Kidney (tissue), 14 donors: Measurements from ENCODE around the gene PLEKHG5. TPM values are rescaled to one million over a fixed set of nuclear protein-coding genes. Genes with fewer than 3 reads are reported as not detected.

Experiments used
- DNase-seq, 5 donors: peaks; one replicate each; pipeline ENCODE4 v3.0.0-alpha.2; 2013 to 2020
- FAIRE-seq: peaks from 2 replicates; lab custom pipeline; 2012; peaks lifted over from hg19 to GRCh38; lab: Jason Lieb, UNC
- H3K27ac ChIP-seq, 2 donors: one replicate each; pipeline ENCODE4 v1.7.0; 2013; ENCODE audit warnings: low read depth in 2 of 2, low read length in 2 of 2, inconsistent platforms in 1 of 2
- H3K27me3 ChIP-seq: one replicate; pipeline ENCODE4 v1.7.1; 2013; ENCODE audit warnings: low read length, inconsistent platforms; ENCODE audit not compliant: control insufficient read depth, insufficient read depth
- H3K36me3 ChIP-seq, 3 donors: one replicate each; pipeline versions ENCODE4 v1.7.0 to v1.7.1; 2013; ENCODE audit warnings: low read length in 3 of 3, control low read depth in 1 of 3, inconsistent platforms in 1 of 3; ENCODE audit not compliant: insufficient read depth in 3 of 3, control insufficient read depth in 2 of 3
- H3K4me1 ChIP-seq, 3 donors: one replicate each; pipeline versions ENCODE4 v1.7.0 to v1.7.1; 2013; ENCODE audit warnings: low read length in 3 of 3, inconsistent platforms in 1 of 3, low read depth in 1 of 3; ENCODE audit not compliant: control insufficient read depth in 2 of 3, insufficient read depth in 2 of 3
- H3K4me3 ChIP-seq, 3 donors: one replicate each; pipeline versions ENCODE4 v1.7.0 to v1.8.1; 2013; ENCODE audit warnings: low read length in 3 of 3, control low read depth in 1 of 3, inconsistent platforms in 1 of 3
- H3K9ac ChIP-seq, 3 donors: one replicate each; pipeline versions ENCODE4 v1.7.0 to v1.7.1; 2013; ENCODE audit warnings: low read length in 3 of 3, control low read depth in 1 of 3, inconsistent platforms in 1 of 3
- H3K9me3 ChIP-seq, 3 donors: one replicate each; pipeline versions ENCODE4 v1.7.0 to v1.7.1; 2013; ENCODE audit warnings: low read length in 3 of 3, control low read depth in 1 of 3, inconsistent platforms in 1 of 3; ENCODE audit not compliant: control insufficient read depth in 2 of 3, insufficient read depth in 1 of 3
- intact Hi-C: fragments of 100-400 bp; cut with DNase I; formaldehyde crosslinking; loops from one replicate; pipeline ENCODE4 v1.11.1; 2022
- polyA plus RNA-seq: library from polyadenylated mRNA; stranded (reverse); fragments of 350-450 nt; fragmentation: Illumina TruSeq; extraction: RNeasy Lipid Tissue Mini Kit (QIAGEN cat#74804); gene quantifications from one replicate; pipeline ENCODE4 v1.2.3, GENCODE V29; 2014; ENCODE audit warnings: low read depth, low replicate concordance; ENCODE audit not compliant: insufficient read depth
- total RNA-seq: library from RNA; stranded (reverse); fragmentation: NEBNext Ultra II Directional; extraction: Animal tissue kit (Norgen Biotek cat#: 25700); gene quantifications from one replicate; pipeline ENCODE4 v1.2.1, GENCODE V29; 2021
- TF ChIP-seq, protein P1 (sequence below): IDR thresholded peaks from 3 replicates; pipeline ENCODE4 v1.5.1; 2012; ENCODE audit warnings: mild to moderate bottlenecking, moderate library complexity, borderline replicate concordance; ENCODE audit not compliant: insufficient read depth; ENCODE audit errors: extremely low read depth
- donor health status: control.
- donor health status: control.
- donor health status: control.
- donor health status: control.
- donor health status: control.
- donor health status: DM: yes; HTN: yes; CAD: no.
- donor health status: Normal renal cell carcinoma (clear cell type).

The PLEKHG5 gene
- total and polyA plus RNA-seq, 2 donors from 2014 or later = 4.4 to 14.0 TPM

DNA sequence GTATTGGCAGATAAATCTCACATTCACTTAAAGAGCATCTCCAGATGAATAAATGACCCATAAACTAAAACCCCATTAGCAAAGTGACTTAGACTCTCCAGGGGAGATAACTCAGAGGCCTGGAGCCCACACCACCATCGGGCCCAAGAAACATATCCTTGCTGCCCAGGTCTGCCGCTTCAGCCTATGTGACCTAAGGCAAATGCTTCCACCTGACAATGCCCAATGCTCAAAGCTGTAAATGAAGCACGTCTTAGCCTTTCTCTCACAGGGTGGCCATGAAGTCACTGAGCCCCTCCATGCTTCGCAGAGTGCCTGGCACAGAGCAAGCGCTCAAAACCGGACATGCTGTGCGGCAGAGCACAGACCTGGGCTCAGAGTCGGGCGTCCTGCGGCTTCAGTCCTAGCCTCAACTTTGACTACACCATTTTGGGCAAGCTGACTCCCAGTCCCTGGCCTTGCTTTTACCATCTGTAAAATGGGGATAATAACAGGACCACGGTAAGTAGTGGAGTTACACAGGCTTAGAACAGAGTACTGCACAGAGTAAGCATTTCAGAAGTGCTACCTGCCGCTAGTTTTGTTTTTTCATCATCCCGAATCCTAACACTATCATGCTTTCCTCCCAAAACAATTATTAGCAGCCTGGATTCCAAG lies 39.2 kb upstream of the PLEKHG5 start:
- DNase-seq = peak in 1 of 5 donors; percentile 26
- no peaks in the 10 kb centered on the region for H3K27me3 ChIP-seq
- intact Hi-C loops = no loop called here
- H3K36me3 ChIP-seq = peaks cover 18 to 54% (median 34%) of the 10 kb centered on the region in 3 donors
- no peak overlapping the region for H3K27ac ChIP-seq
- no peak overlapping the region for H3K9ac ChIP-seq
- no peaks in the 10 kb centered on the region for H3K9me3 ChIP-seq
- FAIRE-seq = no peak
- no peak overlapping the region for H3K4me3 ChIP-seq
- no peaks in the 10 kb centered on the region for H3K4me1 ChIP-seq
- TF ChIP-seq, protein P1, sequence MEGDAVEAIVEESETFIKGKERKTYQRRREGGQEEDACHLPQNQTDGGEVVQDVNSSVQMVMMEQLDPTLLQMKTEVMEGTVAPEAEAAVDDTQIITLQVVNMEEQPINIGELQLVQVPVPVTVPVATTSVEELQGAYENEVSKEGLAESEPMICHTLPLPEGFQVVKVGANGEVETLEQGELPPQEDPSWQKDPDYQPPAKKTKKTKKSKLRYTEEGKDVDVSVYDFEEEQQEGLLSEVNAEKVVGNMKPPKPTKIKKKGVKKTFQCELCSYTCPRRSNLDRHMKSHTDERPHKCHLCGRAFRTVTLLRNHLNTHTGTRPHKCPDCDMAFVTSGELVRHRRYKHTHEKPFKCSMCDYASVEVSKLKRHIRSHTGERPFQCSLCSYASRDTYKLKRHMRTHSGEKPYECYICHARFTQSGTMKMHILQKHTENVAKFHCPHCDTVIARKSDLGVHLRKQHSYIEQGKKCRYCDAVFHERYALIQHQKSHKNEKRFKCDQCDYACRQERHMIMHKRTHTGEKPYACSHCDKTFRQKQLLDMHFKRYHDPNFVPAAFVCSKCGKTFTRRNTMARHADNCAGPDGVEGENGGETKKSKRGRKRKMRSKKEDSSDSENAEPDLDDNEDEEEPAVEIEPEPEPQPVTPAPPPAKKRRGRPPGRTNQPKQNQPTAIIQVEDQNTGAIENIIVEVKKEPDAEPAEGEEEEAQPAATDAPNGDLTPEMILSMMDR = no peak

DNA sequence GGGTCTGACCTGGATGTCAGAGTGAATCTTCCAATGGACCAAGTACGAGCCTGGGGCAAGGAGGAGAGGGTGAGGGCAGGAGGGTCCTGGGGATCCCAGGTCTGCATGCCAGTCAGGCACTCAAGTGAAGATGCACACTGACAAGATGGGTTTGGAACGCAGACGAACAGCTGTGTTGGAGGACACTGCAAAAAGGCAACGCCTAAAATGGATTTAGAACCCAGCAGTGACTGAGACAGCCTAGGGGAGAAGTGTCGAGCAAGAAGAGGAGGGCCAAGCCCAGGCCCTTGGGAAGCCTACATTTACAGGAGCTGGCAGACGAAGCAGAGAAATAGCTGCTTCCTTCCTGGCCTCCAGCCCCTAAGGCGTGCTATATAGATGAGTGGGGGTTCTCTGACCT lies 37.0 kb upstream of the PLEKHG5 start:
- Histone ChIP-seq H3K27ac (no peak overlapping the region), H3K4me1 (no peaks in the 10 kb centered on the region), H3K36me3 (peaks cover 18 to 59% (median 35%) of the 10 kb centered on the region in 3 donors), H3K27me3 (no peaks in the 10 kb centered on the region), H3K4me3 (no peak overlapping the region), H3K9me3 (no peaks in the 10 kb centered on the region), H3K9ac (no peak overlapping the region)
- intact Hi-C loops = no loop called here
- TF ChIP-seq, protein P1 = no peak
- FAIRE-seq (no peak), DNase-seq (peak in 1 of 5 donors; percentile 19)

DNA sequence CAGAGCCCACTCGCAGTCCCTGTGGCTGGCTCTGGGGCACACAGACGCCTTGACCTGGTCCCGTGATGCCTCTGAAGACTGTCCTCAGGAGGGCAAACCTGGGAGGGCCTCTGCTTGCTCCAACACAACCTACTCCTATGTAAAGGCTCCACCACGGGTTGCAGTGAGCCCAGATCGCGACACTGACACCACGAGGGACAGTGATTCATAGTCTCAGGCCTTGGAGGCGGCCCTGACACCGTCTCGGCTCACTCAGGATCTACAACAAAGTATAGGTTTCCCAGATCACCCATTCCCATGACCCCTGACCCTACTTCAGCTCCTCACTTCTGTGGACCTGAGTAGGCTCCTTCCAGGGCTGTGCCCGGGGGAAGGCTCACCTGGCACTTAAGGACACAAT lies 34.8 kb upstream of the PLEKHG5 start:
- Histone ChIP-seq H3K9ac (no peak overlapping the region), H3K27ac (no peak overlapping the region), H3K4me3 (no peak overlapping the region), H3K27me3 (no peaks in the 10 kb centered on the region), H3K4me1 (no peaks in the 10 kb centered on the region), H3K9me3 (no peaks in the 10 kb centered on the region), H3K36me3 (peaks cover 6 to 38% (median 24%) of the 10 kb centered on the region in 3 donors)
- TF ChIP-seq, protein P1 = no peak
- FAIRE-seq (no peak), DNase-seq (peak in 1 of 5 donors; percentile 59)
- intact Hi-C loops = no loop called here
